Skeletal muscle cell (primary cell): ENCODE measurements around the gene CAPN2.
"Not testable (repeated sequence)": the region's sequence is repeated elsewhere in the genome, so short reads cannot be mapped to it uniquely, and the experiment has no call there.

Experiments
- DNase-seq: peaks from one replicate; pipeline ENCODE4 v3.0.0-alpha.2; 2010; ENCODE audit warnings: low read depth
- H3K4me3 ChIP-seq: 2 replicates; pipeline ENCODE4 v1.5.1; 2011; ENCODE audit warnings: low read depth, mild to moderate bottlenecking, control low read depth, low read length, moderate library complexity

Gene CAPN2

GRCh38 chr1:223813645-223814044 lies 101.3 kb downstream of the CAPN2 start:
- H3K4me3 ChIP-seq, result no peak overlapping the region

GRCh38 chr1:223815020-223815853 lies 102.9 kb downstream of the CAPN2 start:
- no peak for DNase-seq

More at GRCh38 chr1:223813645-223814044, 101.3 kb downstream of the CAPN2 start:
- DNase-seq, result no peak

GRCh38 chr1:223815865-223816264 lies 103.5 kb downstream of the CAPN2 start:
- no peak overlapping the region for H3K4me3 ChIP-seq
- no peak for DNase-seq

More at GRCh38 chr1:223815020-223815853, 102.9 kb downstream of the CAPN2 start:
- no peak overlapping the region for H3K4me3 ChIP-seq

GRCh38 chr1:223817265-223817664 lies 104.9 kb downstream of the CAPN2 start:
- not testable (repeated sequence) for H3K4me3 ChIP-seq

GRCh38 chr1:223819730-223820514 lies 107.6 kb downstream of the CAPN2 start:
- no peak for DNase-seq
- H3K4me3 ChIP-seq, result no peak overlapping the region

More at GRCh38 chr1:223817265-223817664, 104.9 kb downstream of the CAPN2 start:
- not testable (repeated sequence) for DNase-seq

- H3K4me3 ChIP-seq, result no peak overlapping the region
- DNase-seq, result no peak
Observed at GRCh38 chr1:223820515-223820858, 108.1 kb downstream of the CAPN2 start.

- H3K4me3 ChIP-seq, result no peak overlapping the region
- no peak for DNase-seq
Observed at GRCh38 chr1:223820971-223821370, 108.6 kb downstream of the CAPN2 start.

- H3K4me3 ChIP-seq, result no peak overlapping the region
- DNase-seq, result no peak
Observed at GRCh38 chr1:223824287-223824686, 111.9 kb downstream of the CAPN2 start.

GRCh38 chr1:223824712-223825111 lies 112.4 kb downstream of the CAPN2 start:
- no peak for DNase-seq
- no peak overlapping the region for H3K4me3 ChIP-seq
